ENCODE data around the gene DGKH.
A peak's percentile ranks its signal among the peaks of the same experiment; 100 is the strongest.

DNA sequence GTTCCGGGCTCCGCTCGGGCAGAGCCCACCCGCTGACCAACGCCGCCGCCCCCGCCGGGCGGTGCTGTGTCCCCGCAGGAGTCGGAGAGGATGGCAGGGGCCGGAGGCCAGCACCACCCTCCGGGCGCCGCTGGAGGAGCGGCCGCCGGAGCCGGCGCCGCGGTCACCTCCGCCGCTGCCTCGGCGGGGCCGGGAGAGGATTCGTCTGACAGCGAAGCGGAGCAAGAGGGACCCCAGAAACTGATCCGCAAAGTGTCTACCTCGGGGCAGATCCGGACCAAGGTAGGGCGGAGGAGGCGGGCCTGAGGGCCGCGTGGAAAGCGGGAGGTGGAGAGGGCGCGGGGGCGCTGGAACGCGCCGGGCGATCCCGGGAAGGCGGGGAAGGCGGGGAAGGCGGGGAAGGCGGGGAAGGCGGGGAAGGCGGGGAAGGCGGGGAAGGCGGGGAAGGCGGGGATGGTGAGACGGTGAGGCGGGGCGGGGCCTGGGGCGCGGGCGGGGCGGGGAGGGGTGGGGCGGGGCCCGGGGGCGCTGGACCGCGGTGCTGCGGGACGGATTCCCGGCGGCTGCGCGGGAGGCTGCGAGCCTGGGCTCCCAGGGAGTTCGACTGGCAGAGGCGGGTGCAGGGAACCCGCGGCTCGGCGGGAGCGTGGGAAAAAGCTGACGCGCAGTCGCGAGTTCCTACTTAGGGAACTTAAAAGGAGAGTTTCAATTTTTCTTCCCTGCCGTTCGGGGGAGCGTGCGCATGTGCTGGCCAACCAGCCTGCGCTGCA, 421 bp downstream of the DGKH start:
- TF ChIP-seq, protein P1, sequence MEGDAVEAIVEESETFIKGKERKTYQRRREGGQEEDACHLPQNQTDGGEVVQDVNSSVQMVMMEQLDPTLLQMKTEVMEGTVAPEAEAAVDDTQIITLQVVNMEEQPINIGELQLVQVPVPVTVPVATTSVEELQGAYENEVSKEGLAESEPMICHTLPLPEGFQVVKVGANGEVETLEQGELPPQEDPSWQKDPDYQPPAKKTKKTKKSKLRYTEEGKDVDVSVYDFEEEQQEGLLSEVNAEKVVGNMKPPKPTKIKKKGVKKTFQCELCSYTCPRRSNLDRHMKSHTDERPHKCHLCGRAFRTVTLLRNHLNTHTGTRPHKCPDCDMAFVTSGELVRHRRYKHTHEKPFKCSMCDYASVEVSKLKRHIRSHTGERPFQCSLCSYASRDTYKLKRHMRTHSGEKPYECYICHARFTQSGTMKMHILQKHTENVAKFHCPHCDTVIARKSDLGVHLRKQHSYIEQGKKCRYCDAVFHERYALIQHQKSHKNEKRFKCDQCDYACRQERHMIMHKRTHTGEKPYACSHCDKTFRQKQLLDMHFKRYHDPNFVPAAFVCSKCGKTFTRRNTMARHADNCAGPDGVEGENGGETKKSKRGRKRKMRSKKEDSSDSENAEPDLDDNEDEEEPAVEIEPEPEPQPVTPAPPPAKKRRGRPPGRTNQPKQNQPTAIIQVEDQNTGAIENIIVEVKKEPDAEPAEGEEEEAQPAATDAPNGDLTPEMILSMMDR (IDR thresholded peaks at IDR 0.05; ENCODE audit: low read depth, low read length): peak; percentile 11; the same call in 1 of the 2 replicates
- TF ChIP-seq EZH2phosphoT487 (IDR thresholded peaks at IDR 0.05; ENCODE audit: low read depth): no peak
